OCI-LY3 (cell line): ENCODE results near the gene FYB1.

Experiments used
- EZH2phosphoT487 ChIP-seq: fragments of 200-600 bp; shearing (Covaris generic); IDR thresholded peaks from 2 replicates; pipeline ENCODE4 v1.6.1; 2018; ENCODE audit warnings: antibody characterized with exemption, mixed run types, low read depth
- TF ChIP-seq, protein P1 (sequence below): fragments of 200-600, 300-600 bp; sonication (generic); IDR thresholded peaks from 2 replicates; pipeline ENCODE4 v1.5.1; 2014; ENCODE audit warnings: antibody characterized with exemption, low read length, low read depth

DNA sequence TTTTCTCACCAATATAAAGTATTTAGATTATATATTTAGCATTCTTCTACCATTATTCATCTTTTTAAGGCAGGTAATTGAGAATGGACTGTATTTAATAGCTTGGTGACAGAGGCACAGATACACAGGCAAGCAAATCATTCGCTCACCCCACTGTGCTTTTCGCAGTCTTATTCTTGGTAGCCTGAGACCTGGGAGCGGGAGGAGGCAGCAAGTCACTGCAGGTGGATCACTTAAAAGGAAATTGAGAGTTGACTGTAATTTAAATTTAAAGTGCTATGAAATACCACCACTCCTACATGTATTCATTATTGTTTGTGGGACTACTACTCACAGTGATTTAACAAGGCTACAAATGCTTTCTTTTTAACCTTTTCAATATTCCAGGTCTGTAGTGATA is 154.9 kb downstream of the FYB1 start:
- TF ChIP-seq, protein P1, sequence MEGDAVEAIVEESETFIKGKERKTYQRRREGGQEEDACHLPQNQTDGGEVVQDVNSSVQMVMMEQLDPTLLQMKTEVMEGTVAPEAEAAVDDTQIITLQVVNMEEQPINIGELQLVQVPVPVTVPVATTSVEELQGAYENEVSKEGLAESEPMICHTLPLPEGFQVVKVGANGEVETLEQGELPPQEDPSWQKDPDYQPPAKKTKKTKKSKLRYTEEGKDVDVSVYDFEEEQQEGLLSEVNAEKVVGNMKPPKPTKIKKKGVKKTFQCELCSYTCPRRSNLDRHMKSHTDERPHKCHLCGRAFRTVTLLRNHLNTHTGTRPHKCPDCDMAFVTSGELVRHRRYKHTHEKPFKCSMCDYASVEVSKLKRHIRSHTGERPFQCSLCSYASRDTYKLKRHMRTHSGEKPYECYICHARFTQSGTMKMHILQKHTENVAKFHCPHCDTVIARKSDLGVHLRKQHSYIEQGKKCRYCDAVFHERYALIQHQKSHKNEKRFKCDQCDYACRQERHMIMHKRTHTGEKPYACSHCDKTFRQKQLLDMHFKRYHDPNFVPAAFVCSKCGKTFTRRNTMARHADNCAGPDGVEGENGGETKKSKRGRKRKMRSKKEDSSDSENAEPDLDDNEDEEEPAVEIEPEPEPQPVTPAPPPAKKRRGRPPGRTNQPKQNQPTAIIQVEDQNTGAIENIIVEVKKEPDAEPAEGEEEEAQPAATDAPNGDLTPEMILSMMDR: no peak
- TF ChIP-seq EZH2phosphoT487: no peak
